PC-3 (cell line): ENCODE measurements around the gene SAG. TPM values are rescaled to one million over a fixed set of nuclear protein-coding genes. Genes with fewer than 3 reads are reported as not detected.

Source experiments
- ATAC-seq: fragments of 200-7000 bp; cut with Tn5 transposase; 2 replicates; pipeline ENCODE4 v1.9.1; 2020; ENCODE audit warnings: mild to moderate bottlenecking, moderate library complexity
- BruUV-seq: library from RNA; stranded (reverse); fragments of 400-500 nt; replicated peaks from 2 replicates; lab custom pipeline; 2021; lab: Mats Ljungman, UMichigan
- CTCF ChIA-PET: fragments of 300-600 bp; sonication (Branson Sonifier 250); formaldehyde crosslinking; loops from one replicate; lab custom pipeline; 2022; ENCODE audit warnings: antibody characterized with exemption; lab: Charles Lee
- POLR2A ChIA-PET: fragments of 300-600 bp; sonication (Branson Sonifier 250); formaldehyde crosslinking; loops from one replicate; lab custom pipeline; 2022; ENCODE audit warnings: antibody characterized with exemption; ENCODE audit not compliant: unreplicated experiment; lab: Charles Lee
- DNase-seq: peaks from one replicate; pipeline ENCODE4 v3.0.0-alpha.2; 2015
- H2AFZ ChIP-seq: fragments of 300-600 bp; sonication (generic); 2 replicates; pipeline ENCODE4 v1.6.0; 2016; ENCODE audit warnings: antibody characterized with exemption, low read length
- H3F3A ChIP-seq: fragments of 300-600 bp; sonication (generic); one replicate; pipeline ENCODE4 v1.6.0; 2017; ENCODE audit warnings: antibody characterized with exemption, low read length, control low read depth, mild to moderate bottlenecking; ENCODE audit not compliant: unreplicated experiment
- H3K27ac ChIP-seq: fragments of 300-600 bp; sonication (generic); 2 replicates; pipeline ENCODE4 v1.5.1; 2016; ENCODE audit warnings: mild to moderate bottlenecking, low read length
- H3K27me3 ChIP-seq: fragments of 300-600 bp; sonication (generic); 2 replicates; pipeline ENCODE4 v1.6.1; 2016; ENCODE audit warnings: low read length, mixed read lengths
- H3K36me3 ChIP-seq: fragments of 300-600 bp; sonication (generic); 2 replicates; pipeline ENCODE4 v1.6.1; 2016; ENCODE audit warnings: low read depth, mixed run types, low read length, mixed read lengths
- H3K4me1 ChIP-seq: fragments of 300-600 bp; sonication (generic); 2 replicates; pipeline ENCODE4 v1.5.1; 2016; ENCODE audit warnings: low read length; ENCODE audit not compliant: insufficient read depth
- H3K4me2 ChIP-seq: fragments of 300-600 bp; sonication (generic); 2 replicates; pipeline ENCODE4 v1.6.0; 2016; ENCODE audit warnings: low read length
- H3K4me3 ChIP-seq: fragments of 300-600 bp; sonication (generic); 2 replicates; pipeline ENCODE4 v1.5.1; 2016; ENCODE audit warnings: mild to moderate bottlenecking, low read length, mixed read lengths
- H3K79me2 ChIP-seq: fragments of 300-600 bp; sonication (generic); 2 replicates; pipeline ENCODE4 v1.6.1; 2017; ENCODE audit warnings: low read length, mixed read lengths
- H3K9ac ChIP-seq: fragments of 300-600 bp; sonication (generic); 2 replicates; pipeline ENCODE4 v1.6.0; 2016; ENCODE audit warnings: mild to moderate bottlenecking, low read length
- H3K9me2 ChIP-seq: fragments of 300-600 bp; sonication (generic); replicated peaks from 2 replicates; pipeline ENCODE4 v1.6.1; 2016; ENCODE audit warnings: mixed run types, low read length, mixed read lengths
- H3K9me3 ChIP-seq: fragments of 300-600 bp; sonication (generic); 2 replicates; pipeline ENCODE4 v1.6.1; 2016; ENCODE audit warnings: low read length, mixed read lengths
- H4K20me1 ChIP-seq: fragments of 300-600 bp; sonication (generic); 2 replicates; pipeline ENCODE4 v1.6.1; 2016; ENCODE audit warnings: low read length, mixed read lengths
- EZH2 ChIP-seq: fragments of 300-600 bp; sonication (generic); IDR thresholded peaks from one replicate; pipeline ENCODE4 v1.6.1; 2017; ENCODE audit warnings: antibody characterized with exemption, mild to moderate bottlenecking, low read length; ENCODE audit not compliant: unreplicated experiment
- EZH2phosphoT487 ChIP-seq: fragments of 300-600 bp; sonication (generic); IDR thresholded peaks from 2 replicates; pipeline ENCODE4 v1.6.1; 2018; ENCODE audit warnings: mild to moderate bottlenecking, antibody characterized with exemption, low read length, borderline replicate concordance
- intact Hi-C: fragments of 100-400 bp; cut with micrococcal nuclease; formaldehyde crosslinking; loops from 2 replicates; pipeline ENCODE4 v1.9.0; 2023
- total RNA-seq: library from RNA; depleted of rRNA; stranded (reverse); fragments of >200 nt; gene quantifications from 2 replicates; pipeline ENCODE4 v1.2.3, GENCODE V29; 2014
- TF ChIP-seq, protein P1 (sequence below): fragments of 300-600 bp; sonication (generic); conservative IDR thresholded peaks from 2 replicates; pipeline ENCODE4 v1.5.1; 2017; ENCODE audit warnings: antibody characterized with exemption, low read depth, mild to moderate bottlenecking, low read length

Gene SAG
- total RNA-seq, 1 experiment from 2014 or later, result not detected

GRCh38 chr2:233354500-233354924, 46.9 kb downstream of the SAG start:
- ATAC-seq, result peak; percentile 9
- H3K9ac ChIP-seq, result no peak overlapping the region
- H3K27me3 ChIP-seq, result no peaks in the 10 kb centered on the region
- peak overlapping the region; percentile 95 for H3K4me3 ChIP-seq
- ChIA-PET POLR2A (no interaction called here), CTCF (no interaction called here)
- H3K9me3 ChIP-seq, result no peaks in the 10 kb centered on the region
- no peaks in the 10 kb centered on the region for H3F3A ChIP-seq
- H2AFZ ChIP-seq, result no peak overlapping the region
- intact Hi-C loops, result no loop called here
- no peak overlapping the region for H3K4me2 ChIP-seq
- H3K79me2 ChIP-seq, result peaks cover 47% of the 10 kb centered on the region
- TF ChIP-seq EZH2phosphoT487, result no peak
- TF ChIP-seq, protein P1, sequence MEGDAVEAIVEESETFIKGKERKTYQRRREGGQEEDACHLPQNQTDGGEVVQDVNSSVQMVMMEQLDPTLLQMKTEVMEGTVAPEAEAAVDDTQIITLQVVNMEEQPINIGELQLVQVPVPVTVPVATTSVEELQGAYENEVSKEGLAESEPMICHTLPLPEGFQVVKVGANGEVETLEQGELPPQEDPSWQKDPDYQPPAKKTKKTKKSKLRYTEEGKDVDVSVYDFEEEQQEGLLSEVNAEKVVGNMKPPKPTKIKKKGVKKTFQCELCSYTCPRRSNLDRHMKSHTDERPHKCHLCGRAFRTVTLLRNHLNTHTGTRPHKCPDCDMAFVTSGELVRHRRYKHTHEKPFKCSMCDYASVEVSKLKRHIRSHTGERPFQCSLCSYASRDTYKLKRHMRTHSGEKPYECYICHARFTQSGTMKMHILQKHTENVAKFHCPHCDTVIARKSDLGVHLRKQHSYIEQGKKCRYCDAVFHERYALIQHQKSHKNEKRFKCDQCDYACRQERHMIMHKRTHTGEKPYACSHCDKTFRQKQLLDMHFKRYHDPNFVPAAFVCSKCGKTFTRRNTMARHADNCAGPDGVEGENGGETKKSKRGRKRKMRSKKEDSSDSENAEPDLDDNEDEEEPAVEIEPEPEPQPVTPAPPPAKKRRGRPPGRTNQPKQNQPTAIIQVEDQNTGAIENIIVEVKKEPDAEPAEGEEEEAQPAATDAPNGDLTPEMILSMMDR, result no peak
- TF ChIP-seq EZH2, result no peak
- peaks cover 42% of the 10 kb centered on the region for H3K4me1 ChIP-seq
- 0 out of 2 replicates have a peak, but pooled peaks cover 3% of the 10 kb centered on the region for H3K36me3 ChIP-seq
- no peaks in the 10 kb centered on the region for H3K9me2 ChIP-seq
- BruUV-seq, result no TSS peak
- no peak overlapping the region for H3K27ac ChIP-seq
- H4K20me1 ChIP-seq, result peaks cover 20% of the 10 kb centered on the region; the same call in 1 of the 2 replicates
- no peak for DNase-seq

GRCh38 chr2:233354971-233355574, 47.5 kb downstream of the SAG start:
- peak overlapping the region; percentile 60 for H3K9ac ChIP-seq
- no peaks in the 10 kb centered on the region for H3K9me3 ChIP-seq
- CTCF ChIA-PET, result interaction anchor here (0.7 kb wide), 1 partner anchor 382 kb away, joined by 3 read pairs; no protein-coding TSS in a partner anchor
- intact Hi-C loops, result loop anchor here (5.0 kb wide), 1 partner anchor 87 kb away; no protein-coding TSS in a partner anchor
- no TSS peak for BruUV-seq
- H2AFZ ChIP-seq, result peak overlapping the region; percentile 33; the same call in 1 of the 2 replicates
- POLR2A ChIA-PET, result interaction anchor here (0.6 kb wide), 1 partner anchor 101 kb away, joined by 3 read pairs; no protein-coding TSS in a partner anchor
- H3K4me1 ChIP-seq, result peaks cover 41% of the 10 kb centered on the region
- H3K36me3 ChIP-seq, result 0 out of 2 replicates have a peak, but pooled peaks cover 3% of the 10 kb centered on the region
- H3K27ac ChIP-seq, result no peak overlapping the region
- no peaks in the 10 kb centered on the region for H3K27me3 ChIP-seq
- peaks cover 20% of the 10 kb centered on the region; the same call in 1 of the 2 replicates for H4K20me1 ChIP-seq
- no peaks in the 10 kb centered on the region for H3F3A ChIP-seq
- DNase-seq (peak; percentile 33), ATAC-seq (peak; percentile 20; the same call in 1 of the 2 replicates)
- H3K9me2 ChIP-seq, result no peaks in the 10 kb centered on the region
- no peak for TF ChIP-seq EZH2
- no peak for TF ChIP-seq EZH2phosphoT487
- TF ChIP-seq, protein P1, result no peak
- H3K79me2 ChIP-seq, result peaks cover 53% of the 10 kb centered on the region
- peak overlapping the region; percentile 95 for H3K4me3 ChIP-seq
- peak overlapping the region; percentile 95 for H3K4me2 ChIP-seq

GRCh38 chr2:233355916-233356315, 48.3 kb downstream of the SAG start:
- POLR2A ChIA-PET, result no interaction called here
- Histone ChIP-seq H3K36me3 (0 out of 2 replicates have a peak, but pooled peaks cover 3% of the 10 kb centered on the region), H3K9me3 (no peaks in the 10 kb centered on the region), H3K9me2 (no peaks in the 10 kb centered on the region), H3K27me3 (no peaks in the 10 kb centered on the region), H3K9ac (no peak overlapping the region), H4K20me1 (peaks cover 20% of the 10 kb centered on the region; the same call in 1 of the 2 replicates), H3K4me2 (peak overlapping the region; percentile 95), H2AFZ (no peak overlapping the region), H3K27ac (no peak overlapping the region), H3F3A (no peaks in the 10 kb centered on the region), H3K4me3 (peak overlapping the region; percentile 95), H3K79me2 (peaks cover 61% of the 10 kb centered on the region), H3K4me1 (peaks cover 35% of the 10 kb centered on the region)
- DNase-seq, result no peak
- TF ChIP-seq, protein P1, result no peak
- TF ChIP-seq EZH2, result no peak
- no peak for TF ChIP-seq EZH2phosphoT487
- intact Hi-C loops, result loop anchor here (5.0 kb wide), 1 partner anchor 86 kb away; no protein-coding TSS in a partner anchor
- CTCF ChIA-PET, result no interaction called here
- ATAC-seq, result no peak
- BruUV-seq, result TSS peak; percentile 72
